Sigmoid colon (tissue), 7 donors: ENCODE results near the gene LEMD1. TPM values are rescaled to one million over a fixed set of nuclear protein-coding genes. Genes with fewer than 3 reads are reported as not detected.
A peak's percentile ranks its signal among the peaks of the same experiment; 100 is the strongest.

ENCODE experiments used
- DNase-seq: peaks from one replicate; pipeline ENCODE4 v3.0.0-alpha.2; 2019
- H3K27ac ChIP-seq, 4 donors: fragments of 200-600 bp; sonication (generic); one replicate each; pipeline ENCODE4 v1.5.1; 2016 to 2019; ENCODE audit warnings: mild to moderate bottlenecking in 1 of 4
- H3K27me3 ChIP-seq, 3 donors: fragments of 200-600 bp; sonication (generic); one replicate each; pipeline ENCODE4 v1.5.1; 2019; ENCODE audit warnings: mild to moderate bottlenecking in 1 of 3
- H3K36me3 ChIP-seq, 4 donors: fragments of 200-600 bp; sonication (generic); one replicate each; pipeline ENCODE4 v1.5.1; 2016 to 2019
- H3K4me1 ChIP-seq, 4 donors: fragments of 200-600 bp; sonication (generic); one replicate each; pipeline ENCODE4 v1.5.1; 2017 to 2019
- H3K4me3 ChIP-seq, 4 donors: fragments of 200-600 bp; sonication (generic); one replicate each; pipeline ENCODE4 v1.5.1; 2017 to 2019; ENCODE audit warnings: mild to moderate bottlenecking in 2 of 4, moderate library complexity in 1 of 4
- H3K9me3 ChIP-seq, 4 donors: fragments of 200-600 bp in 3 of 4; sonication (generic) in 3 of 4; one replicate each; pipeline versions ENCODE4 v1.5.1 to v1.6.1; 2013 to 2019
- CTCF ChIP-seq, 4 experiments: fragments of 450-650 bp in 3 of 4; fragments of 200-600 bp in 1 of 4; IDR thresholded peaks; one replicate each; pipeline ENCODE4 v1.5.1; 2016 to 2019; ENCODE audit warnings: antibody characterized with exemption in 4 of 4, mild to moderate bottlenecking in 3 of 4, moderate library complexity in 2 of 4
- EP300 ChIP-seq, 4 donors: sonication (generic); formaldehyde crosslinking; IDR thresholded peaks; one replicate each; pipeline ENCODE4 v1.6.1; 2017; ENCODE audit warnings: antibody characterized with exemption in 4 of 4
- POLR2A ChIP-seq, 2 donors: fragments of 450-650 bp; IDR thresholded peaks; one replicate each; pipeline ENCODE4 v1.6.1; 2016; ENCODE audit warnings: antibody characterized with exemption in 2 of 2, mild to moderate bottlenecking in 2 of 2, moderate library complexity in 2 of 2
- POLR2AphosphoS5 ChIP-seq, 4 donors: sonication (generic); formaldehyde crosslinking; IDR thresholded peaks; one replicate each; pipeline ENCODE4 v1.6.1; 2017; ENCODE audit warnings: antibody characterized with exemption in 4 of 4
- WGBS, 2 donors: extraction: QIAGEN DNeasy Blood & Tissue Kit; methylation state at CpG; one replicate each; pipeline ENCODE4 v1.1.7; 2013; 5-methylcytosine and 5-hydroxymethylcytosine counted together
- intact Hi-C: fragments of 100-400 bp; cut with DNase I; formaldehyde crosslinking; loops from one replicate; pipeline ENCODE4 v1.15.1; 2023
- polyA plus RNA-seq, 3 donors: library from polyadenylated mRNA; stranded (reverse); fragments of 200-250 nt; gene quantifications; one replicate each; pipeline ENCODE4 v1.2.3, GENCODE V29; 2013
- total RNA-seq, 4 donors: library from RNA; depleted of rRNA; stranded (reverse); fragments of >200 nt; gene quantifications; one replicate each; pipeline ENCODE4 v1.1.0, GENCODE V29; 2016
- donor health status: healthy with polysubstance abuse.
- donor health status: Bipolar disorder and iron deficiency.
- donor health status: healthy.

LEMD1 gene
- total and polyA plus RNA-seq, 7 donors = 0.34 TPM; not detected in 6

GRCh38 chr1:205339197-205339702 lies 82.6 kb downstream of the LEMD1 start:
- H3K4me3 ChIP-seq = no peak overlapping the region
- peaks cover 0 to 11% (median 11%) of the 10 kb centered on the region in 4 donors for H3K4me1 ChIP-seq
- intact Hi-C loops = no loop called here
- 90% methylated on average over 21 of the region's 21 CpGs for WGBS, 2 donors
- DNase-seq = no peak
- TF ChIP-seq POLR2A (IDR thresholded peaks at IDR 0.05) (no peak), POLR2AphosphoS5 (IDR thresholded peaks at IDR 0.05) (no peak), CTCF (IDR thresholded peaks at IDR 0.05) (no peak), EP300 (IDR thresholded peaks at IDR 0.05) (no peak)
- peaks cover 12 to 30% (median 16%) of the 10 kb centered on the region in 3 donors for H3K27me3 ChIP-seq
- no peak overlapping the region for H3K27ac ChIP-seq
- no peaks in the 10 kb centered on the region for H3K9me3 ChIP-seq
- H3K36me3 ChIP-seq = no peaks in the 10 kb centered on the region

DNA sequence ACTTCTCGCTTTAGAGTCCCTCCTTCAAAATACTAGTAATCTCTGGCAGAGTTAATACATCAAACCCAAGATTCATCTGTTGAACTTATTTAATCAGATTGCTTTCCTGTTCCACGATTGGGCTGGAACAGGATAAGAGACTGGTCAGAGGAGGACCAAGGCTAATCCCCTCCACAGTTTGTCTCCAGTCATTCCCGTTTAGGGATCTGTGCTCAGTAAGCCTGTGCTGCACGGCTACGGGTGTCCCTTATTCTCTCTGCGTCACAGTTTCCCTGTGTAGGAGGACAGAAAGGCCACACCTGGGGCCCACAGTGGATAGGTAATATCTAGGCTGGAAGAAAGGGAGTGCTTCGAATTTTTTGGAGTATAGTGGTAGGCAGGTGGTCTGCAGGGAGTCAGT lies 83.8 kb downstream of the LEMD1 start:
- Histone ChIP-seq H3K9me3 (no peaks in the 10 kb centered on the region), H3K4me1 (no peaks in the 10 kb centered on the region), H3K4me3 (no peak overlapping the region), H3K36me3 (no peaks in the 10 kb centered on the region), H3K27me3 (peaks cover 0 to 18% (median 3%) of the 10 kb centered on the region in 3 donors), H3K27ac (no peak overlapping the region)
- no peak for DNase-seq
- TF ChIP-seq CTCF (IDR thresholded peaks at IDR 0.05) (no peak), POLR2AphosphoS5 (IDR thresholded peaks at IDR 0.05) (no peak), EP300 (IDR thresholded peaks at IDR 0.05) (no peak), POLR2A (IDR thresholded peaks at IDR 0.05) (no peak)
- WGBS, 2 donors = 76 to 84% methylated on average over 7 of the region's 7 CpGs
- intact Hi-C loops = no loop called here

GRCh38 chr1:205337481-205337880 lies 84.4 kb downstream of the LEMD1 start:
- WGBS, 2 donors = 83 to 84% methylated on average over 7 of the region's 7 CpGs
- Histone ChIP-seq H3K27me3 (peaks cover 0 to 12% (median 0%) of the 10 kb centered on the region in 3 donors), H3K27ac (no peak overlapping the region), H3K36me3 (no peaks in the 10 kb centered on the region), H3K4me1 (no peaks in the 10 kb centered on the region), H3K4me3 (no peak overlapping the region), H3K9me3 (no peaks in the 10 kb centered on the region)
- TF ChIP-seq POLR2AphosphoS5 (IDR thresholded peaks at IDR 0.05) (no peak), POLR2A (IDR thresholded peaks at IDR 0.05) (no peak), EP300 (IDR thresholded peaks at IDR 0.05) (no peak), CTCF (IDR thresholded peaks at IDR 0.05) (no peak)
- DNase-seq = no peak
- intact Hi-C loops = no loop called here

DNA sequence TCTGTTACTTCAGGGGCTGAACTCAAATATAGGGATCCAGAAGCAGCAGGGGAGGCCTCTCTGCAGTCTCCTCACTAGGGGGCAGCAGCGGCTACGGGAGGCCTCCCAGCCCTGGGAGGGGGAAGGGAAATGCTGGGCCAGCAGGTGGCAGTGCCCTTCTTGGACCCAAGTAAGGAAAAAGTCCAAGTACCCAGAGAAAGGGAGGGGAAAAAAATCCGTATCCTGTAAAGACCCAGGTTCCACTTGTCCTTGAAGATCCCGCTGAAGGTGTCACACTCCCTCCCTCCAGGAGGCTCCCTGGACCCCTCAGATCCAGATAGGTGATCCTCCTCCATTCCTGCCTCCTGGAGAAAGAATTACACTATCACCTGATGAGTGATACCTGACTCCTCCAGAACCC lies 86.2 kb downstream of the LEMD1 start:
- intact Hi-C loops = no loop called here
- 2 to 10% methylated on average over 4 of the region's 4 CpGs for WGBS, 2 donors
- DNase-seq = peak; percentile 76

More for the DNA sequence above, 86.2 kb downstream of the LEMD1 start:
- H3K27me3 ChIP-seq = peaks cover 0 to 8% (median 0%) of the 10 kb centered on the region in 3 donors
- H3K36me3 ChIP-seq = no peaks in the 10 kb centered on the region
- H3K4me1 ChIP-seq = no peaks in the 10 kb centered on the region
- H3K4me3 ChIP-seq = no peak overlapping the region
- no peak overlapping the region for H3K27ac ChIP-seq
- H3K9me3 ChIP-seq = no peaks in the 10 kb centered on the region
- TF ChIP-seq POLR2A (IDR thresholded peaks at IDR 0.05) (no peak), POLR2AphosphoS5 (IDR thresholded peaks at IDR 0.05) (no peak), CTCF (IDR thresholded peaks at IDR 0.05) (peak; percentile 32 to 78 (median 57)), EP300 (IDR thresholded peaks at IDR 0.05) (no peak)
